Stomach smooth muscle (tissue), 2 donors: ENCODE measurements around the gene MBNL1.

Experiments
- H3K27ac ChIP-seq: one replicate; pipeline ENCODE4 v1.7.0; 2013; ENCODE audit warnings: mild to moderate bottlenecking, low read length, inconsistent platforms
- H3K27me3 ChIP-seq, 2 donors: one replicate each; pipeline ENCODE4 v1.7.0; 2013; ENCODE audit warnings: low read length in 2 of 2; ENCODE audit not compliant: insufficient read depth in 2 of 2, control insufficient read depth in 1 of 2
- H3K36me3 ChIP-seq, 2 donors: one replicate each; pipeline ENCODE4 v1.7.0; 2013; ENCODE audit warnings: low read length in 2 of 2; ENCODE audit not compliant: control insufficient read depth in 2 of 2, insufficient read depth in 2 of 2
- H3K4me1 ChIP-seq: one replicate; pipeline ENCODE4 v1.7.0; 2013; ENCODE audit warnings: low read length; ENCODE audit not compliant: control insufficient read depth, insufficient read depth
- H3K4me3 ChIP-seq, 2 donors: one replicate each; pipeline ENCODE4 v1.7.0; 2013; ENCODE audit warnings: low read length in 2 of 2
- H3K9ac ChIP-seq, 2 donors: one replicate each; pipeline ENCODE4 v1.7.0; 2013; ENCODE audit warnings: low read length in 2 of 2, mild to moderate bottlenecking in 1 of 2
- H3K9me3 ChIP-seq, 2 donors: one replicate each; pipeline ENCODE4 v1.7.0; 2013; ENCODE audit warnings: low read length in 2 of 2; ENCODE audit not compliant: control insufficient read depth in 2 of 2
- donor health status: healthy.
- donor health status: Pancreatic carcinoma.

The MBNL1 gene

DNA sequence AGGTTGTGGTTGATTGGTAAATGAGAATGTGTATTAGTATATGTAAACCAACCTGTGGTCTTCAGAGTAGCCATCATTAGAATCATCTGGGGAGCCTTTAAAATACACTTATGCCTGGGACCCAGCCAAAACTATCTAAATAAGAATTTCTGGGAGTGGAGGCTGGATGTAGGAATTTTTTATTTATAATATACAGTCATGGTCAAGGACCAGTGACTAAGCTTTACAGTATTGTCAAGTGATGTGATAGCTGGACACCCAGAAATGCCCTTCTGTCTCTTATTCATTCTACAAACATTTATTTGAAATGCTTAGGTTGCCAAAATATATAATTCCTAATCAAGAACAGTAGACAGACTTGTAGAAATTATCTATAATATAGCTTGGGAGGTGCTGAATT lies 132.2 kb downstream of the MBNL1 start:
- Histone ChIP-seq H3K9ac (no peak overlapping the region), H3K27me3 (no peaks in the 10 kb centered on the region), H3K9me3 (no peaks in the 10 kb centered on the region), H3K27ac (no peak overlapping the region), H3K4me1 (peaks cover 31% of the 10 kb centered on the region), H3K4me3 (no peak overlapping the region), H3K36me3 (peaks cover 0 to 2% of the 10 kb centered on the region in 2 donors)

- Histone ChIP-seq H3K27me3 (no peaks in the 10 kb centered on the region), H3K9me3 (no peaks in the 10 kb centered on the region), H3K4me3 (peak overlapping the region in 1 of 2 donors; percentile 17), H3K36me3 (no peaks in the 10 kb centered on the region), H3K27ac (peak overlapping the region; percentile 6), H3K4me1 (peaks cover 39% of the 10 kb centered on the region), H3K9ac (no peak overlapping the region)
Observed at GRCh38 chr3:152402695-152403451, 134.1 kb downstream of the MBNL1 start.

- Histone ChIP-seq H3K9me3 (no peaks in the 10 kb centered on the region), H3K27ac (peak overlapping the region; percentile 6), H3K27me3 (no peaks in the 10 kb centered on the region), H3K36me3 (no peaks in the 10 kb centered on the region), H3K4me1 (peaks cover 39% of the 10 kb centered on the region), H3K4me3 (no peak overlapping the region), H3K9ac (no peak overlapping the region)
Observed at GRCh38 chr3:152403632-152404066, 134.9 kb downstream of the MBNL1 start.

DNA sequence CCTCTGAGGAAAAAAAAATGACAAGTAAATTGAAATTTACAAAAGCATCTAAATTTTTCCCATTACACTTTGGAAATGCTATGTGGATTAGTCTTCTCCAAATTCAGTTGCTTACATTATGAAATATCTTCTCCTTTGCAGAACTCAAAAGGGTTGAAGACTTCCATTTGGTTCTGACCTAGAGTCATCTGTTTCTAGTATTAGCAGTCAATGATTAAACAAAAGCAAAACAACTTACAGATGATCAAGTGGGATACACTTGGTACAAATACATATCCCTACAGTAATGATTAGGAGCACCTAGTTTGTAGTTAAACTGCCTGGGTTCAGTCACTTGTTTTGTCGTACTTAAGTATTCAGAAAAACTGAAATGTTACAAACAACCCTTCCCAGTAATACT lies 136.2 kb downstream of the MBNL1 start:
- H3K36me3 ChIP-seq, result no peaks in the 10 kb centered on the region
- no peaks in the 10 kb centered on the region for H3K9me3 ChIP-seq
- H3K9ac ChIP-seq, result no peak overlapping the region
- H3K4me3 ChIP-seq, result no peak overlapping the region
- peaks cover 31% of the 10 kb centered on the region for H3K4me1 ChIP-seq
- no peaks in the 10 kb centered on the region for H3K27me3 ChIP-seq
- H3K27ac ChIP-seq, result peak overlapping the region; percentile 3

- Histone ChIP-seq H3K4me1 (peaks cover 23% of the 10 kb centered on the region), H3K27me3 (no peaks in the 10 kb centered on the region), H3K9ac (no peak overlapping the region), H3K36me3 (no peaks in the 10 kb centered on the region), H3K27ac (peak overlapping the region; percentile 60), H3K9me3 (no peaks in the 10 kb centered on the region), H3K4me3 (peak overlapping the region; percentile 0 to 36)
Observed at GRCh38 chr3:152405915-152406802, 137.4 kb downstream of the MBNL1 start.

- Histone ChIP-seq H3K27me3 (no peaks in the 10 kb centered on the region), H3K27ac (no peak overlapping the region), H3K9me3 (no peaks in the 10 kb centered on the region), H3K9ac (no peak overlapping the region), H3K4me3 (no peak overlapping the region), H3K36me3 (peaks cover 5 to 9% of the 10 kb centered on the region in 2 donors), H3K4me1 (peaks cover 2% of the 10 kb centered on the region)
Observed at GRCh38 chr3:152413240-152413639, 144.5 kb downstream of the MBNL1 start.

- Histone ChIP-seq H3K27ac (no peak overlapping the region), H3K4me3 (no peak overlapping the region), H3K4me1 (no peaks in the 10 kb centered on the region), H3K9me3 (no peaks in the 10 kb centered on the region), H3K27me3 (no peaks in the 10 kb centered on the region), H3K36me3 (peaks cover 24% of the 10 kb centered on the region in 2 donors), H3K9ac (no peak overlapping the region)
Observed at GRCh38 chr3:152416808-152417580, 148.3 kb downstream of the MBNL1 start.

GRCh38 chr3:152419748-152420147 lies 151.0 kb downstream of the MBNL1 start:
- Histone ChIP-seq H3K9me3 (no peaks in the 10 kb centered on the region), H3K27ac (no peak overlapping the region), H3K36me3 (peaks cover 24% of the 10 kb centered on the region in 2 donors), H3K4me3 (no peak overlapping the region), H3K27me3 (no peaks in the 10 kb centered on the region), H3K4me1 (no peaks in the 10 kb centered on the region), H3K9ac (no peak overlapping the region)

DNA sequence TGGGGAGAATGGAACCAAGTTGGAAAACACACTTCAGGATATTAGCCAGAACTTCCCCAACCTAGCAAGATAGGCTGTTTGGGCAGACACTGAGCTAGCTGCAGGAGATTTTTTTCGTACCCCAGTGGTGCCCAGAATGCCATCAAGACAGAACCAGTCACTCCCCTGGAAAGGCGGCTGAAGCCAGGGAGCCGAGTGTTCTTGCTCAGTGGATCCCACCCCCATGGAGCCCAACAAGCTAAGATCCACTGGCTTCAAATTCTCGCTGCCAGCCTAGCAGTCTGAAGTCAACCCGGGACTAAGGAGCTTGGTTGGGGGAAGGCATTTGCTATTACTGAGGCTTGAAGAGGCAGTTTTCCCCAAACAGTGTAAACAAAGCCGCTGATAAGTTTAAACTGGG lies 152.4 kb downstream of the MBNL1 start:
- peaks cover 21 to 24% of the 10 kb centered on the region in 2 donors for H3K36me3 ChIP-seq
- H3K27me3 ChIP-seq, result no peaks in the 10 kb centered on the region
- H3K27ac ChIP-seq, result no peak overlapping the region
- H3K9me3 ChIP-seq, result no peaks in the 10 kb centered on the region
- H3K4me1 ChIP-seq, result no peaks in the 10 kb centered on the region
- H3K9ac ChIP-seq, result no peak overlapping the region
- H3K4me3 ChIP-seq, result no peak overlapping the region

- Histone ChIP-seq H3K9ac (no peak overlapping the region), H3K9me3 (no peaks in the 10 kb centered on the region), H3K36me3 (no peaks in the 10 kb centered on the region), H3K4me1 (peaks cover 3% of the 10 kb centered on the region), H3K27me3 (no peaks in the 10 kb centered on the region), H3K4me3 (no peak overlapping the region), H3K27ac (no peak overlapping the region)
Observed at GRCh38 chr3:152426393-152426792, 157.7 kb downstream of the MBNL1 start.
